Measurements from ENCODE around the gene SEL1L3. TPM values are rescaled to one million over a fixed set of nuclear protein-coding genes. Genes with fewer than 3 reads are reported as not detected.

Gene SEL1L3
- total RNA-seq, 1 experiment from 2014 or later = 31.9 TPM

DNA sequence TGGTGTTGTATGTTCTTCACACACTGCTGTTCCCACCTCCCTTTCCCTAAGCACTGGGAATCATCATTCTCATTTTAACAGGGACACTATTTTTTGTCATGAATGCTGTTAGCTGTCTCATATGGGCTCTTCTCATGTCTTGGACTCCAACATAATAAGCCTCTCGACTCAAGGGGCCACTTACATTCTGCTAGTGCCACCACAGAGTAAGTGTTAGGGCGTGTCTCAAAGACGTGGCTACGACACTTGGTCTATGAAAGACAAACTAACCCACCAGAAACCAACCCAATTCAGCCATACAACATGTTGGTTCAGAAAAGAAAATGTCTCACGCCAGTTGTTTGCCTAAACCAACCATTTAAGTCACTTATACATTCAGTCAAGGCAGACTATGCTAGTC is 32.2 kb downstream of the SEL1L3 start:
- TF ChIP-seq, protein P1, sequence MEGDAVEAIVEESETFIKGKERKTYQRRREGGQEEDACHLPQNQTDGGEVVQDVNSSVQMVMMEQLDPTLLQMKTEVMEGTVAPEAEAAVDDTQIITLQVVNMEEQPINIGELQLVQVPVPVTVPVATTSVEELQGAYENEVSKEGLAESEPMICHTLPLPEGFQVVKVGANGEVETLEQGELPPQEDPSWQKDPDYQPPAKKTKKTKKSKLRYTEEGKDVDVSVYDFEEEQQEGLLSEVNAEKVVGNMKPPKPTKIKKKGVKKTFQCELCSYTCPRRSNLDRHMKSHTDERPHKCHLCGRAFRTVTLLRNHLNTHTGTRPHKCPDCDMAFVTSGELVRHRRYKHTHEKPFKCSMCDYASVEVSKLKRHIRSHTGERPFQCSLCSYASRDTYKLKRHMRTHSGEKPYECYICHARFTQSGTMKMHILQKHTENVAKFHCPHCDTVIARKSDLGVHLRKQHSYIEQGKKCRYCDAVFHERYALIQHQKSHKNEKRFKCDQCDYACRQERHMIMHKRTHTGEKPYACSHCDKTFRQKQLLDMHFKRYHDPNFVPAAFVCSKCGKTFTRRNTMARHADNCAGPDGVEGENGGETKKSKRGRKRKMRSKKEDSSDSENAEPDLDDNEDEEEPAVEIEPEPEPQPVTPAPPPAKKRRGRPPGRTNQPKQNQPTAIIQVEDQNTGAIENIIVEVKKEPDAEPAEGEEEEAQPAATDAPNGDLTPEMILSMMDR (conservative IDR thresholded peaks at IDR 0.05; ENCODE audit: low read depth, low read length) = no peak
- TF ChIP-seq EZH2 (IDR thresholded peaks at IDR 0.05; ENCODE audit: low read length, unreplicated experiment) (no peak), EZH2phosphoT487 (IDR thresholded peaks at IDR 0.05; ENCODE audit: borderline replicate concordance, low read length) (no peak)
- no peaks in the 10 kb centered on the region for H3K27me3 ChIP-seq (ENCODE audit: low read length)
- no peaks in the 10 kb centered on the region for H4K20me1 ChIP-seq (ENCODE audit: low read length)
- H2AFZ ChIP-seq (ENCODE audit: low read length) = no peak overlapping the region
- no peaks in the 10 kb centered on the region for H3K9me2 ChIP-seq (replicated peaks; ENCODE audit: low read length)
- intact Hi-C loops (cut with micrococcal nuclease) = no loop called here
- no peaks in the 10 kb centered on the region; the same call in 1 of the 2 replicates for H3K36me3 ChIP-seq (ENCODE audit: low read depth, low read length)
- H3K9me3 ChIP-seq (ENCODE audit: low read length) = no peaks in the 10 kb centered on the region
- no peak for ATAC-seq
- H3F3A ChIP-seq (ENCODE audit: low read length, unreplicated experiment) = no peaks in the 10 kb centered on the region
- BruUV-seq (replicated peaks) = no TSS peak
- H3K4me2 ChIP-seq (ENCODE audit: low read length) = no peak overlapping the region
- POLR2A ChIA-PET (ENCODE audit: unreplicated experiment) = no interaction called here
- H3K79me2 ChIP-seq (ENCODE audit: low read length) = no peaks in the 10 kb centered on the region
- CTCF ChIA-PET = no interaction called here
- DNase-seq = no peak
- H3K4me3 ChIP-seq (ENCODE audit: low read length) = no peak overlapping the region
- no peaks in the 10 kb centered on the region for H3K4me1 ChIP-seq (ENCODE audit: insufficient read depth, low read length)
- no peak overlapping the region for H3K9ac ChIP-seq (ENCODE audit: low read length)
- H3K27ac ChIP-seq (ENCODE audit: low read length) = no peak overlapping the region

DNA sequence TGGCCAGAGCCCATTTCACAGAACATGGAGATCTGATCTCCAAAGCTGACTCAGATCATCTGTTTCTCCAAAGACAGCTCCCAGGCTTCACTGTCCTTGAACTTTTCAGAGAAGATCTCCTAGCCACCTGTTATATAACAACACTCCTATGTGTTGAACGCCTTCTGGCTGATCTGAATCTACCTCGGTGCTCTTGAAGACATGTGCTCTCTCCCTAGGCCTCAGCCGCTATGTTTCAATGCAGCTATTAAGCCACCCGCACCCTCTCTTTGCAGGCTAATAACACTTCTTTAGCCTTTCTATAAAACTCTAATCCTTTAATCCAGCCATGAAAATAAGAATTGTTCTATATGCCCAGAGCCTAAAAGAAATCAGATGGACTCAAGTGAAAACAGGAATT is 34.9 kb downstream of the SEL1L3 start:
- Histone ChIP-seq H3K36me3 (ENCODE audit: low read depth, low read length) (no peaks in the 10 kb centered on the region; the same call in 1 of the 2 replicates), H3K79me2 (ENCODE audit: low read length) (no peaks in the 10 kb centered on the region), H3K9me3 (ENCODE audit: low read length) (no peaks in the 10 kb centered on the region), H4K20me1 (ENCODE audit: low read length) (no peaks in the 10 kb centered on the region), H3K4me3 (ENCODE audit: low read length) (no peak overlapping the region), H3F3A (ENCODE audit: low read length, unreplicated experiment) (no peaks in the 10 kb centered on the region), H3K9ac (ENCODE audit: low read length) (no peak overlapping the region), H3K9me2 (replicated peaks; ENCODE audit: low read length) (no peaks in the 10 kb centered on the region), H3K27me3 (ENCODE audit: low read length) (no peaks in the 10 kb centered on the region), H3K4me2 (ENCODE audit: low read length) (no peak overlapping the region), H2AFZ (ENCODE audit: low read length) (no peak overlapping the region), H3K4me1 (ENCODE audit: insufficient read depth, low read length) (no peaks in the 10 kb centered on the region), H3K27ac (ENCODE audit: low read length) (no peak overlapping the region)
- no TSS peak for BruUV-seq (replicated peaks)
- intact Hi-C loops (cut with micrococcal nuclease) = no loop called here
- CTCF ChIA-PET = interaction anchor here (0.6 kb wide), 1 partner anchor 297 kb away, joined by 3 read pairs; no protein-coding TSS in a partner anchor
- no peak for DNase-seq
- ATAC-seq = no peak
- POLR2A ChIA-PET (ENCODE audit: unreplicated experiment) = no interaction called here
- TF ChIP-seq EZH2 (IDR thresholded peaks at IDR 0.05; ENCODE audit: low read length, unreplicated experiment) (no peak), EZH2phosphoT487 (IDR thresholded peaks at IDR 0.05; ENCODE audit: borderline replicate concordance, low read length) (no peak)
- TF ChIP-seq, protein P1 (conservative IDR thresholded peaks at IDR 0.05; ENCODE audit: low read depth, low read length) = no peak

DNA sequence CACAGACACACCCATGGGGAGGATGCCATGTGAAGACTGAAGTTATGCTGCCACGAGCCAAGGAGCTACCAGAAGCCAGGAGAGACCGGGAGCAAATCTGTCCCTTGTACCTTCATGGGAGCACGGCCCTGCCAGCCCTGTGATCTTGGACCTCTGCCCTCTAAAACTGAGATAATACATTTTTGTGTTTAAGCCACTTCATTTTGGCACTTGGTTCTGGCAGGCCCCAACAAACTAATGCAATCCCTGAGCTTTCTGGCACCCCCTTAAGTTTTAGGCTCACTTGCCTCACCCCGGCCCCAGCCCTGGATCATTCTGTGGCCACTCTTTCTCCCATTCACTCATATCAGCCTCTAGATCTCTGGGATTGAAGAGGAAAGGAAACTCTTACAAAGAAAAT is 35.4 kb downstream of the SEL1L3 start:
- no peaks in the 10 kb centered on the region for H3K79me2 ChIP-seq (ENCODE audit: low read length)
- no peak overlapping the region for H3K4me3 ChIP-seq (ENCODE audit: low read length)
- intact Hi-C loops (cut with micrococcal nuclease) = no loop called here
- DNase-seq (no peak), ATAC-seq (no peak)
- no peak for TF ChIP-seq EZH2phosphoT487 (IDR thresholded peaks at IDR 0.05; ENCODE audit: borderline replicate concordance, low read length)
- no peak for TF ChIP-seq EZH2 (IDR thresholded peaks at IDR 0.05; ENCODE audit: low read length, unreplicated experiment)
- TF ChIP-seq, protein P1 (conservative IDR thresholded peaks at IDR 0.05; ENCODE audit: low read depth, low read length) = no peak
- no peaks in the 10 kb centered on the region for H3K9me2 ChIP-seq (replicated peaks; ENCODE audit: low read length)
- ChIA-PET CTCF (interaction anchor here (0.6 kb wide), 1 partner anchor 297 kb away, joined by 3 read pairs; no protein-coding TSS in a partner anchor), POLR2A (ENCODE audit: unreplicated experiment) (no interaction called here)
- H3K4me1 ChIP-seq (ENCODE audit: insufficient read depth, low read length) = no peaks in the 10 kb centered on the region
- no peaks in the 10 kb centered on the region; the same call in 1 of the 2 replicates for H3K36me3 ChIP-seq (ENCODE audit: low read depth, low read length)
- no peak overlapping the region for H3K4me2 ChIP-seq (ENCODE audit: low read length)
- no peaks in the 10 kb centered on the region for H3K27me3 ChIP-seq (ENCODE audit: low read length)
- no peaks in the 10 kb centered on the region for H3K9me3 ChIP-seq (ENCODE audit: low read length)
- no peaks in the 10 kb centered on the region for H3F3A ChIP-seq (ENCODE audit: low read length, unreplicated experiment)
- H3K9ac ChIP-seq (ENCODE audit: low read length) = no peak overlapping the region
- BruUV-seq (replicated peaks) = no TSS peak
- H2AFZ ChIP-seq (ENCODE audit: low read length) = no peak overlapping the region
- no peak overlapping the region for H3K27ac ChIP-seq (ENCODE audit: low read length)
- H4K20me1 ChIP-seq (ENCODE audit: low read length) = no peaks in the 10 kb centered on the region

All from PC-3 (cell line).